HUES6 (cell line): ENCODE data around the gene PLD1.

Source experiments
- H3K27ac ChIP-seq: 2 replicates; pipeline ENCODE4 v1.7.0; 2013; ENCODE audit warnings: low read depth, mild to moderate bottlenecking, low read length, inconsistent platforms
- H3K27me3 ChIP-seq: 2 replicates; pipeline ENCODE4 v1.6.1; 2013; ENCODE audit warnings: low read length; ENCODE audit not compliant: control insufficient read depth, insufficient read depth
- H3K36me3 ChIP-seq: 2 replicates; pipeline ENCODE4 v1.6.1; 2013; ENCODE audit warnings: low read length; ENCODE audit not compliant: control insufficient read depth, insufficient read depth
- H3K4me1 ChIP-seq: 2 replicates; pipeline ENCODE4 v1.6.1; 2013; ENCODE audit warnings: low read length; ENCODE audit not compliant: control insufficient read depth, insufficient read depth
- H3K4me3 ChIP-seq: 2 replicates; pipeline ENCODE4 v1.5.1; 2013; ENCODE audit warnings: low read depth, low read length
- H3K9ac ChIP-seq: one replicate; pipeline ENCODE4 v1.6.1; 2013; ENCODE audit warnings: mild to moderate bottlenecking, low read length
- H3K9me3 ChIP-seq: 2 replicates; pipeline ENCODE4 v1.6.1; 2013; ENCODE audit warnings: low read depth, low read length; ENCODE audit not compliant: control insufficient read depth, insufficient read depth

Gene PLD1

DNA sequence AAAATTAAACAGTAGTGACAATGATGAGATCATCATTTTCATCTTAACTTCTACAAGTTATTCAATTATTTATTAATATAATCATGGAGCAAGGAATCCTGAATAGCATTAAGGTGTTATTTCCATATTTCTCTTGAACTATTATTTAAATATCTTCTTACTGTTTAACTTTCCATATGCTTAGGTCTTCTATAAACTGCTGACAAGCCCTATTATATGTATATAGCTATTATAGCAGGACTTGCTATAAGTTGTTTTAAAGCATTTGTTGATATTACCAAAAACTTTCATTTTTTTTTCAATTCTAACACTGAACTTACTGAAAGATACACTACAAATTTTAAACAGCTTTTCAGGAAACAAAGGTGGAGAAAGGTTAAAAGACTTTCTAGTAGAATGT is 76.7 kb downstream of the PLD1 start:
- H3K27ac ChIP-seq, result no peak overlapping the region
- no peak overlapping the region for H3K4me3 ChIP-seq
- H3K27me3 ChIP-seq, result no peaks in the 10 kb centered on the region
- no peaks in the 10 kb centered on the region for H3K36me3 ChIP-seq
- peaks cover 7% of the 10 kb centered on the region; the same call in 1 of the 2 replicates for H3K4me1 ChIP-seq
- no peaks in the 10 kb centered on the region for H3K9me3 ChIP-seq
- no peak overlapping the region for H3K9ac ChIP-seq

DNA sequence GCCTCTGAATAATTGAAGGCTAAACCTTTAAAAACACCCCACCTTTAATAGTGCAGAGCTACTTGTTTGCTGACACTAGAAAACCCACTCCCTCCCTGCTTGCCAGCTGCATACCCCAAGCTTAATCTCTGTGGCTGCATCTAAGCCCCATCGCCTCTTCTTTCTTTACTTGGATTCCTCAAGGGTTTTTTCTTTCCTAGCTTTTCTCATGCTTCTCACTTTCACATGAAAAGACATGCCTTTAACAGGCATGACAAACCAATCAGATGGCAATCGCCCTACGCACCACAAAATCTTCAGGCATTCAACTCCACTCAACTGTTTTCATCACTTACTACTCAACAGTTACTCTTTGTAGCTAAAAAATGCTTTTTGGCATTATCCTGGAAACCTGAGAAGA is 77.5 kb downstream of the PLD1 start:
- no peak overlapping the region for H3K27ac ChIP-seq
- H3K36me3 ChIP-seq, result no peaks in the 10 kb centered on the region
- no peak overlapping the region for H3K4me3 ChIP-seq
- no peak overlapping the region for H3K9ac ChIP-seq
- no peaks in the 10 kb centered on the region for H3K9me3 ChIP-seq
- H3K4me1 ChIP-seq, result peaks cover 7% of the 10 kb centered on the region; the same call in 1 of the 2 replicates
- no peaks in the 10 kb centered on the region for H3K27me3 ChIP-seq

DNA sequence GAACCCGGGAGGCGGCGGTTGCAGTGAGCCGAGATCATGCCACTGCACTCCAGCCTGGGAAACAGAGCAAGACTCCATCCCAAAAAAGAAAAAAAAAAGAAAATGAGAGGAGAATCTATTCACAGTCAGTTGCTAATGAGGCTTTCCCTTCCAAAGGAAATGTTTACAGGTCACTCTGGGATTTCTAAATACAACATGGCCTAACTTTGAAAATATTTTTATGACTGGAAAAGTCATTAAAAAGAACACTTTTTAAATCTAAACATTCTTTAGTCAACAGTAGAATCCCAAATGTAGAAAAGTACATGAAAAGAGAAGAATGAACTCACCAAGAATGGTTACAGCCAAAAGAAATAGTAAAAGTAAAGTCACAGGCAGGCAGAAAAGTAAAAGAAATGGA is 78.6 kb downstream of the PLD1 start:
- H3K36me3 ChIP-seq, result no peaks in the 10 kb centered on the region
- H3K9ac ChIP-seq, result no peak overlapping the region
- H3K4me3 ChIP-seq, result no peak overlapping the region
- no peak overlapping the region for H3K27ac ChIP-seq
- no peaks in the 10 kb centered on the region for H3K27me3 ChIP-seq
- peaks cover 13% of the 10 kb centered on the region for H3K4me1 ChIP-seq
- H3K9me3 ChIP-seq, result no peaks in the 10 kb centered on the region

DNA sequence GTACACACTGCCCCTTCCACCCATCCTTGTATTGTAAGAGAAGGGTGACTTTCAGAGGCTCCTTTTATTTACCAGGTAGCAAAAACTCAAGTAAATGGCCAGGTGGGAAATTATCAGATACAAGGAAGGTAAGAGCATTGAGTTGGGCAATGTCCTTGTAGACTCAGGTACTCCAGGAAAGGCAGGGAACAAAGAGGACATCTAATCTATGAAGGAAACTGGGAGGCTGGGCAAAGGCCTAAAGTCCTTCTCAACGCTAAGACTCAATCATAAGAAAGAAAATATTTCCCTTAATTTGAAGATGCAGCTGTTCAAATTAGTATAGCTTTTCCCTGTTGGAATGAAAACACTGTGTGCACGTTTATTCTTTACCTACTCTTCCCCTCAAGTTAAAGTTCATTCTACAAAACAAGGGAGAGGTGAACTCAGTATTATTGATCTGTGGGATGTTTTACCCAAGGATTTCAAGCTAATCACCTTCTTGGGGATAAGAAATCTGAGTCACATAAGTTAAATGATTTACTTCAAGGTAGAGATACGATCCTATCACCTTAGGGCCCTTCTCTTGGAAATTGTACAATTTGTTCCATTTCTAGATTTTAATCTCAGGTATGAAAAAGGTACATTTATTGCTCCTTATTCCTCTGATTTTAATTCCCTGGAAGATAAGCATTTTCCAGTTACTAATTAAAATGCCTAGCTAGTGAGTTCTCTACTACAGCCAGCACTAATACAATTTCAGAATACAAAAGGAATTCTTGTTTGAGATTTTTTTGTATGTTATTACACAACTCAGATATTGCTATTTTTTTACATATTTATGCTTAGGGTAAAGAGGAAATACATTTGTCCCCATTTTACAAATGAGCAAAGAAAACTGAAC is 80.6 kb downstream of the PLD1 start:
- Histone ChIP-seq H3K36me3 (no peaks in the 10 kb centered on the region), H3K27me3 (no peaks in the 10 kb centered on the region), H3K4me1 (peaks cover 12% of the 10 kb centered on the region), H3K27ac (no peak overlapping the region), H3K4me3 (no peak overlapping the region), H3K9me3 (no peaks in the 10 kb centered on the region), H3K9ac (no peak overlapping the region)

DNA sequence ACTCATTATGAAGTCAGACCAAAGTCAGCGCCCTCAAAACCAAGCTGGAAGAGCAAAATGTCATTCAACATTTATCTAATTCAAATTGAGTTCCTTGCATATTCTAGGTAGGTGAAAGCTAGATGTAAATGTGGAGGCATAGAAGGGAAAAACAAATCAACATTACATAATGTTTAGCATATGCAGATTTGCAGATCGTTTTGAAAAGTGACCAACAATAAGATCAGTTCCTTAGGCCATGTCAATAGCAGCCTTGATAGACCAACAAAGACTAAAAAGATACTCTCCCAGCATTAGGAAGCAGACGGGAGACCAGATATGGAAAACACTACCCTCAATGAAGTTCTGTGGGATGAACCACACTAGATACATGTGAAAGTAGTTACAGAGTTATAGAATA is 83.0 kb downstream of the PLD1 start:
- Histone ChIP-seq H3K9me3 (no peaks in the 10 kb centered on the region), H3K27me3 (no peaks in the 10 kb centered on the region), H3K27ac (no peak overlapping the region), H3K9ac (no peak overlapping the region), H3K36me3 (no peaks in the 10 kb centered on the region), H3K4me3 (no peak overlapping the region), H3K4me1 (peaks cover 12% of the 10 kb centered on the region)

DNA sequence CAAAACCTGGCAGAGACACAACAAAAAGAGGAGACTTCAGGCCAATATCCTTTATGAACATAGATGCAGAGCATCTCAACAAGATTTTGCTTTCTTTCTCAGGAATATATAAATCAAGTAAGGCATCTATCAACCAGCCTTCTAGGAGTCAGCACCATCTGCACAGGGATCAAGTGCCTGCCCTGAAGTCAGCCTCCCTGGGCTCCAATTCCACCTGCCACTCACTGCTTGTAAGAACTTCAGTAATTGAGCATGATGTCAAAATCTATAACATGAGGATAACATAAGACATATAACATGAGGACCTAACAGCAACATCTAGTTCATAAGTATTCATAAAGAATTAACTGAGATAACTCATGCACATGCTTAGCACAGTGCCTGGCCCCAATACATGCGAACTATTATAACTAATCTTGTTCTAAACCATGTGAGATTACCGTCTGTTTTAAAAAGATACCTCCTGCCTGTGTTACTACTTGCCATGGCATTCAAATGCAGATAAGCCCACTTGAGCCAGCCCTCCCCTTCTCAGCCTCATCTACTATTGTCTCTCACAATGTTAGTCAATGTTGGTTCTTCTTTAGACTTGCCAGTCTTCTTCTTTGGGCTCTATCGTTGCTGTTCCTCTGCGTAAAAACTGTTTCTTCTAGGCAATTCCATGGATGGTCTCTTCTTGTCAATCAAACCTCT is 91.6 kb downstream of the PLD1 start:
- Histone ChIP-seq H3K4me3 (0 out of 2 replicates have a peak overlapping the region, but pooled peaks have one; percentile 10), H3K4me1 (peaks cover 16% of the 10 kb centered on the region), H3K27me3 (no peaks in the 10 kb centered on the region)

DNA sequence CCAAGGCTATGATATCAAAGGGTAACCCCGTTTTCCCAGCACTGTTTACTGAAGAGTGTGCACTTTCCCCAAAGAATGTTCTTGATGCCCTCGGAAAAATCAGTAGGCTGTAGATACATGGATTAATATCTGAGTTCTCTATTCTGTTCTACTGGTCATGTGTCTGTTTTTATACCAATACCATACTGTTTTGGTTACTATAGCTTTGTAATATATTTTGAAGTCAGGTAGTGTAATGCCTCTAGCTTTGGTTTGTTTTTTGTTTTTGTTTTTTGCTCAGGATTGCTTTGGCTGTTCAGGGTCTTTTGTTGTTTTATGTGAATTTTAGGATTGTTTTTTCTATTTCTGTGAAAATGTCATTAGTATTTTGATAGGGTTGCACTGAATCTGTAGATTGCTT is 95.1 kb downstream of the PLD1 start:
- H3K4me3 ChIP-seq, result no peak overlapping the region
- H3K27me3 ChIP-seq, result no peaks in the 10 kb centered on the region
- peaks cover 13% of the 10 kb centered on the region for H3K4me1 ChIP-seq
- no peaks in the 10 kb centered on the region for H3K36me3 ChIP-seq
- H3K9me3 ChIP-seq, result peaks cover 9% of the 10 kb centered on the region; the same call in 1 of the 2 replicates
- no peak overlapping the region for H3K27ac ChIP-seq
- no peak overlapping the region for H3K9ac ChIP-seq

More for the DNA sequence above, 91.6 kb downstream of the PLD1 start:
- Histone ChIP-seq H3K27ac (no peak overlapping the region), H3K9me3 (peaks cover 9% of the 10 kb centered on the region; the same call in 1 of the 2 replicates), H3K9ac (no peak overlapping the region), H3K36me3 (no peaks in the 10 kb centered on the region)

DNA sequence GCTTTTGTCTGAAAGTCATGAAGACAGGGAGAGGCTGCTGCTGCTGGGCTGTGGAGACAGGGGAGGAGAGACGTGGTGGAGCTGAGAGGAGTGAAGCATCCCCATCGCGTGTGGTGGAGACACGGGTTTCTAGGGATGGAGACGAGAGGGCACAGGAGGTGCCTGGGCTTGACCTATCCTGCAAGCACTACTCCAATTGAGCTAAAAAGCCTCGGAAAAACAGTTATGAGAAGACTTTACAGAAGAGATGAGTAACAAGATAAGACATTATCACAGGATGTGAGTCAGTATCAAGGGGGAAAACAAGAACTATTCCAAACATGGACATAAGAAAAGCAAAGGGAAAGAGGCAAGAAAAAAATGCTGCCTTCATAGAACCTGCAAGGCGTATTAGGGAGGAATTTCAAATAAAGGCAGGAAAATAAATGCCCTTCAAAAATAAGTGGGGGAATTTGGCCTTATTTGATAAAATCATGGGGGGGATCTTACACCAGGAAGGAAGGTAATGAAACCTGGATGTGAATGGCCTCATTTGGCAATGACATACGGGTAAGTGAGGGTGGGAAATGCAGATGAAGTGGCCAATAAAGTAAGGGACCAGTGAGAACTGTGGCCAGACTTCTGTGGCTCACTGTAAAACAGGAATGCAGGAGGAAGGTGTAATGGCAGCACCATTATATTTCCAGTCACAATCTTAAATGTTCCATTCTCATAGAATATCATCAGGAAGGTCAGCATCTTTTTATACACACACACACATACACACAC is 97.9 kb downstream of the PLD1 start:
- Histone ChIP-seq H3K4me3 (no peak overlapping the region), H3K36me3 (no peaks in the 10 kb centered on the region), H3K9me3 (peaks cover 9% of the 10 kb centered on the region; the same call in 1 of the 2 replicates), H3K4me1 (no peaks in the 10 kb centered on the region; the same call in 1 of the 2 replicates), H3K27me3 (no peaks in the 10 kb centered on the region), H3K9ac (no peak overlapping the region), H3K27ac (no peak overlapping the region)

DNA sequence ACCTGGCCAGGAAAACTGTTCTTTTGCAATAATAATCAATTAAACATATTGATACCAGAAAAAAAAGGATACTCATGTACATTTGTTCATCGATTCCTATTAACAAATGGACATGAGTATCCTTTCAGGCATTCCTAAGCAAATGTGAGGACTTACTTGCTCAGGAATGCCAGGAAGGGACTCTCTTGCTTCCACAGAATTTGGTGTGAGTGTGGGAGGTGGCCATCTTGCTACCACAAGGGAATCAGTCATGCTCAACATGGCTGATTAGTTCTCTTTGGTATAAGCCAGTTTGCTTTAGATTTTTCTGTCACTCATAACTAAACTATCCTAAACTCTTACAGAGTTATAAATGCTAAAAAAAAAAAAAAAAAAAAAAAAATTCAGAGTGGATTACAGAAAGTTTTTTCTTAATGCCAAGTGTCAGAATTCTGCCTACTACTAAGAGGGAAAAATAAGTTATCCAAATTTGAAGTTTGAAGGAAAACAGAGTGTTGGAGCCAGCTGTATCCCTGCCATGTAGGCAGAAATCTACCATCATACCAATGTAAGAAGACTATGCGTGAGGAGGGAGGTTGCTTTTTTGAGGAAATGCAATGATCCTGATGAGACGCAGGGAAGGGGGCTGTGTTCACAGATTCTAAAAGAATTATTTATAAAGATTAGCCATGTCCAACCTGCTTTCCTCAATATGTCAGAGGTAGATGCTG is 98.7 kb downstream of the PLD1 start:
- Histone ChIP-seq H3K36me3 (no peaks in the 10 kb centered on the region), H3K27ac (no peak overlapping the region), H3K27me3 (no peaks in the 10 kb centered on the region), H3K9ac (no peak overlapping the region), H3K4me3 (no peak overlapping the region), H3K9me3 (peaks cover 11% of the 10 kb centered on the region; the same call in 1 of the 2 replicates), H3K4me1 (no peaks in the 10 kb centered on the region; the same call in 1 of the 2 replicates)

DNA sequence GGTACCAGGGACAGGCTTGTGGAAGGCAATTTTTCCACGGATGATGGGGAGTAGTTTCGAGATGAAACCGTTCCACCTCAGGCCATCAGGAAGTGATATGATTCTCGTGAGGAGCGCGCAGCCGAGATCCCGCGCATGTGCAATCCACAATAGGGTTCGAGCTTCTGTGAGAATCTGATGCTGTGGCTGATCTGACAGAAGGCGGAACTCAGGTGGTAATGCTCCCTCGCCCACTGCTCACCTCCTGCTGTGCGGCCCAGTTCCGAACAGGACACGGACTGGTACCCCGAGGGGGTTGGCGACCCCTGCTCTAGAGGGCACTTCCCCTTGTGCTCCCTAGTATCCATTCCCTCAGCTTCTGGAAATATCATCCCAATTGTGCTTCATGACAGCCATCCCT is 99.9 kb downstream of the PLD1 start:
- Histone ChIP-seq H3K36me3 (no peaks in the 10 kb centered on the region), H3K27ac (no peak overlapping the region), H3K4me1 (no peaks in the 10 kb centered on the region; the same call in 1 of the 2 replicates), H3K9me3 (peaks cover 7% of the 10 kb centered on the region; the same call in 1 of the 2 replicates), H3K27me3 (no peaks in the 10 kb centered on the region), H3K9ac (no peak overlapping the region), H3K4me3 (no peak overlapping the region)
